Uterus (tissue), 4 donors: ENCODE results near the gene DCHS2. TPM values are rescaled to one million over a fixed set of nuclear protein-coding genes. Genes with fewer than 3 reads are reported as not detected.

Experiments
- DNase-seq, 2 donors: peaks; one replicate each; pipeline ENCODE4 v3.0.0-alpha.2; 2019 to 2020
- H3K27ac ChIP-seq, 2 donors: fragments of 200-600 bp; sonication (generic); 1 replicate in 1 of 2; 2 replicates in 1 of 2; pipeline ENCODE4 v1.5.1; 2016 to 2018
- H3K27me3 ChIP-seq, 2 donors: fragments of 200-600 bp; sonication (generic); one replicate each; pipeline ENCODE4 v1.5.1; 2018 to 2019; ENCODE audit warnings: control low read depth in 1 of 2
- H3K36me3 ChIP-seq, 2 donors: fragments of 200-600 bp; sonication (generic); one replicate each; pipeline ENCODE4 v1.5.1; 2019; ENCODE audit warnings: control low read depth in 1 of 2
- H3K4me1 ChIP-seq, 2 donors: fragments of 200-600 bp; sonication (generic); one replicate each; pipeline ENCODE4 v1.5.1; 2018 to 2019; ENCODE audit warnings: control low read depth in 1 of 2
- H3K4me3 ChIP-seq, 2 donors: fragments of 200-600 bp; sonication (generic); 1 replicate in 1 of 2; 2 replicates in 1 of 2; pipeline ENCODE4 v1.5.1; 2018 to 2019; ENCODE audit warnings: mild to moderate bottlenecking in 1 of 2
- H3K9me3 ChIP-seq, 2 donors: fragments of 200-600 bp; sonication (generic); one replicate each; pipeline ENCODE4 v1.5.1; 2019; ENCODE audit warnings: control low read depth in 1 of 2
- CTCF ChIP-seq, 4 experiments: fragments of 200-600 bp in 2 of 4; fragments of 450-650 bp in 2 of 4; sonication (generic) in 2 of 4; IDR thresholded peaks; one replicate each; pipeline ENCODE4 v1.5.1; 2016 to 2019; ENCODE audit warnings: antibody characterized with exemption in 4 of 4, mild to moderate bottlenecking in 2 of 4, moderate library complexity in 1 of 4
- POLR2A ChIP-seq, 2 donors: fragments of 450-650 bp; IDR thresholded peaks; one replicate each; pipeline ENCODE4 v1.6.1; 2016; ENCODE audit warnings: antibody characterized with exemption in 2 of 2, mild to moderate bottlenecking in 1 of 2, moderate library complexity in 1 of 2
- intact Hi-C: fragments of 100-400 bp; cut with DNase I; formaldehyde crosslinking; loops from one replicate; pipeline ENCODE4 v1.15.1; 2023; ENCODE audit warnings: low total_unique reads
- total RNA-seq, 4 donors: library from RNA; depleted of rRNA in 3 of 4; stranded (reverse); fragments of >200 nt in 3 of 4; gene quantifications; one replicate each; pipeline versions ENCODE4 v1.1.0 to v1.2.4, GENCODE V29; 2014 to 2023
- donor health status: DM: yes; HTN: yes; CAD: no.

The DCHS2 gene
- total RNA-seq, 4 donors from 2014 or later, result 10.6 to 51.4 (median 17.5) TPM

DNA sequence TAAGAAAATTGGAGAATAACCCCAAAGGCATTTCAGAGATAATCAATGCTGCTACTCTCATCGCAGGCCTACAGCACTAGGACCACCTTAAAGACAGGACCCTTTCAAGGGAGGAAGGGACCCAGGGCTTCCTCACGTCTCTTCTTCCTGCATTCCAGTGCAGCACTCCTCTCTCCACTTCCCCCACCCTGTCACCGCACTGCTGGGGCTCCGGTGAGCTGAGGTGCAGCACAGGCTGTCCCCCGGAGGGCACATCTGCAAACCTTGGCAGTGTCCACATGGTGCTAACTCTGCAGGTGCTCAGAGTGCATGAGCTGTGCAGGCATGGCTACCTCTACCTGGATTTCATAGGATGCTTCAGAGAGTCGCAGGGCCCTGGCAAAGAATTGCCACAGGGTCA lies 305.6 kb downstream of the DCHS2 start:
- H3K36me3 ChIP-seq, result no peaks in the 10 kb centered on the region
- DNase-seq, result no peak
- intact Hi-C loops, result no loop called here
- H3K27ac ChIP-seq, result no peak overlapping the region
- no peaks in the 10 kb centered on the region for H3K27me3 ChIP-seq
- no peaks in the 10 kb centered on the region for H3K4me1 ChIP-seq
- H3K9me3 ChIP-seq, result no peaks in the 10 kb centered on the region
- TF ChIP-seq POLR2A (IDR thresholded peaks at IDR 0.05), result no peak
- no peak overlapping the region for H3K4me3 ChIP-seq

DNA sequence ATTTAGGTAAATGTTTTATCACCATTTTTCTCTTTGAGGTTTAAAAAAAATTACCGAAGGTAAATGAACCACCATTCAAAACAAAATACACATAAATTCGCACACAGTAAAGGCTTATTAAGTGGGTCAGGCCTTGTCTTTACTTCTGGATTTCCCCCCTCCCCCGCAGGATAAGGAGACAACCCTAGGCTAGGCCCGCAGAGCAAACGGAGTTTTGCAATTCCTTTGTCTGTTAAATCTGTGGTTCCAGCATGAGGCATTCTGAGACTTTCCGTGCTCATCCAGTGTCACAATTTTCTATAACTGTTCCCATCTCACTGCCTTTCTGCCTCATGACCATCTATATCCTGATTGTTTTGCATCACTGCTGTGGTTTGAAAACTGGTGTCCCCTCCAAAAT lies 307.4 kb downstream of the DCHS2 start:
- no peak for DNase-seq
- H3K27me3 ChIP-seq, result no peaks in the 10 kb centered on the region
- no peaks in the 10 kb centered on the region for H3K9me3 ChIP-seq
- H3K27ac ChIP-seq, result no peak overlapping the region
- no peak overlapping the region for H3K4me3 ChIP-seq
- intact Hi-C loops, result no loop called here
- H3K36me3 ChIP-seq, result no peaks in the 10 kb centered on the region
- no peaks in the 10 kb centered on the region for H3K4me1 ChIP-seq
- no peak for TF ChIP-seq CTCF (IDR thresholded peaks at IDR 0.05)
- no peak for TF ChIP-seq POLR2A (IDR thresholded peaks at IDR 0.05)

- intact Hi-C loops, result no loop called here
- H3K4me1 ChIP-seq, result no peaks in the 10 kb centered on the region
- no peak for DNase-seq
Measured at GRCh38 chr4:154183264-154183663, 308.3 kb downstream of the DCHS2 start.

More at GRCh38 chr4:154183264-154183663, 308.3 kb downstream of the DCHS2 start:
- Histone ChIP-seq H3K36me3 (no peaks in the 10 kb centered on the region), H3K4me3 (no peak overlapping the region), H3K27me3 (no peaks in the 10 kb centered on the region), H3K27ac (no peak overlapping the region), H3K9me3 (no peaks in the 10 kb centered on the region)
- TF ChIP-seq CTCF (IDR thresholded peaks at IDR 0.05) (no peak), POLR2A (IDR thresholded peaks at IDR 0.05) (no peak)

Other genes starting within 250 kb of the DCHS2 start
- gene PLRG1, start 58.6 kb upstream of the DCHS2 start, total RNA-seq, result 10 to 100 TPM; 24.1 to 99.1 (median 85.2) TPM
- gene FGB, start 71.2 kb upstream of the DCHS2 start, total RNA-seq, result 1 to 10 TPM in 1 of 4 donors, not detected in 3; 1.1 TPM
- 1 to 10 TPM in 1 of 4 donors, not detected in 3; 1.6 TPM for gene FGA, start 98.9 kb upstream of the DCHS2 start, total RNA-seq
- under 1 TPM in 1 of 4 donors, not detected in 3; 0.61 TPM for gene FGG, start 120.9 kb upstream of the DCHS2 start, total RNA-seq